NCI-H345 treated with DMSO at 0.1 percent for 48 hours (cell line): ENCODE results near the gene GPR18.

ENCODE experiments used
- DNase-seq: peaks from one replicate; lab custom pipeline; 2025; ENCODE audit not compliant: unreplicated experiment; lab: John Stamatoyannopoulos, UW

The GPR18 gene

GRCh38 chr13:99293178-99293577 lies 35.0 kb upstream of the GPR18 start:
- no peak for DNase-seq

- no peak for DNase-seq
Measured at GRCh38 chr13:99290894-99291293, 32.7 kb upstream of the GPR18 start.

GRCh38 chr13:99289674-99290337 lies 31.6 kb upstream of the GPR18 start:
- no peak for DNase-seq

- DNase-seq = no peak
Measured at GRCh38 chr13:99289271-99289670, 31.1 kb upstream of the GPR18 start.

GRCh38 chr13:99288089-99288488 lies 29.9 kb upstream of the GPR18 start:
- no peak for DNase-seq

GRCh38 chr13:99287551-99287950 lies 29.4 kb upstream of the GPR18 start:
- no peak for DNase-seq

- no peak for DNase-seq
Measured at GRCh38 chr13:99285432-99286182, 27.4 kb upstream of the GPR18 start.

- no peak for DNase-seq
Measured at GRCh38 chr13:99282264-99283231, 24.4 kb upstream of the GPR18 start.

GRCh38 chr13:99281811-99282263 lies 23.7 kb upstream of the GPR18 start:
- DNase-seq = no peak

- DNase-seq = no peak
Measured at GRCh38 chr13:99280166-99280565, 22.0 kb upstream of the GPR18 start.

GRCh38 chr13:99279637-99280036 lies 21.5 kb upstream of the GPR18 start:
- no peak for DNase-seq

- DNase-seq = no peak
Measured at GRCh38 chr13:99278843-99279242, 20.7 kb upstream of the GPR18 start.

GRCh38 chr13:99278200-99278599 lies 20.0 kb upstream of the GPR18 start:
- DNase-seq = no peak

GRCh38 chr13:99277629-99278028 lies 19.4 kb upstream of the GPR18 start:
- DNase-seq = no peak

GRCh38 chr13:99276706-99277105 lies 18.5 kb upstream of the GPR18 start:
- DNase-seq = no peak

- no peak for DNase-seq
Measured at GRCh38 chr13:99275093-99275469, 16.9 kb upstream of the GPR18 start.

GRCh38 chr13:99273128-99273527 lies 14.9 kb upstream of the GPR18 start:
- DNase-seq = no peak

GRCh38 chr13:99272481-99272880 lies 14.3 kb upstream of the GPR18 start:
- DNase-seq = no peak

- no peak for DNase-seq
Measured at GRCh38 chr13:99271249-99271648, 13.1 kb upstream of the GPR18 start.

- DNase-seq = no peak
Measured at GRCh38 chr13:99270518-99270917, 12.3 kb upstream of the GPR18 start.

GRCh38 chr13:99269627-99270241 lies 11.6 kb upstream of the GPR18 start:
- no peak for DNase-seq
